Fibroblast of upper back skin (primary cell): Measurements from ENCODE around the gene PDIA5.
A peak's percentile ranks its signal among the peaks of the same experiment; 100 is the strongest.

Experiments used
- DNase-seq: peaks from one replicate; pipeline ENCODE4 v3.0.0-alpha.2; 2013

PDIA5 gene

GRCh38 chr3:123188058-123188457 is 121.2 kb downstream of the PDIA5 start:
- DNase-seq, result no peak

GRCh38 chr3:123193448-123194101 is 126.8 kb downstream of the PDIA5 start:
- DNase-seq, result no peak

- DNase-seq, result peak; percentile 16
Measured at GRCh38 chr3:123194552-123194951, 127.7 kb downstream of the PDIA5 start.

GRCh38 chr3:123198372-123198771 is 131.5 kb downstream of the PDIA5 start:
- DNase-seq, result no peak

GRCh38 chr3:123201223-123201556 is 134.4 kb downstream of the PDIA5 start:
- DNase-seq, result no peak

GRCh38 chr3:123201557-123202427 is 135.0 kb downstream of the PDIA5 start, which contains the start of gene SEC22A:
SEC22A (plus strand) TSS chr3:123201943; CDS start chr3:123209218, 7,275 bp downstream.
- peak; percentile 93 for DNase-seq

- no peak for DNase-seq
Measured at GRCh38 chr3:123202451-123202850, 135.6 kb downstream of the PDIA5 start.
